GM19397 (cell line): Measurements from ENCODE around the gene STYX.
"Not testable (repeated sequence)": the region's sequence is repeated elsewhere in the genome, so short reads cannot be mapped to it uniquely, and the experiment has no call there.

Experiments
- ATAC-seq: cut with Tn5 transposase; IDR thresholded peaks from one replicate; pipeline ENCODE4 v1.9.1; 2021; ENCODE audit warnings: mild to moderate bottlenecking, moderate library complexity; ENCODE audit not compliant: unreplicated experiment

The STYX gene

GRCh38 chr14:52723514-52724359 is 6.2 kb upstream of the STYX start:
- no peak for ATAC-seq

GRCh38 chr14:52724360-52724644 is 5.7 kb upstream of the STYX start:
- no peak for ATAC-seq

GRCh38 chr14:52727509-52727908 is 2.5 kb upstream of the STYX start:
- not testable (repeated sequence) for ATAC-seq

GRCh38 chr14:52729035-52729434 is 931 bp upstream of the STYX start:
- not testable (repeated sequence) for ATAC-seq

GRCh38 chr14:52729585-52729924 is 411 bp upstream of the STYX start:
- no peak for ATAC-seq

GRCh38 chr14:52730709-52731111 is 744 bp downstream of the STYX start:
- ATAC-seq, result no peak

- no peak for ATAC-seq
These were observed 3.9 kb downstream of the STYX start for GRCh38 chr14:52733824-52734223.

- no peak for ATAC-seq
These were observed 6.0 kb downstream of the STYX start for GRCh38 chr14:52735921-52736489.

GRCh38 chr14:52738409-52738808 is 8.4 kb downstream of the STYX start:
- ATAC-seq, result no peak

- ATAC-seq, result no peak
These were observed 10.8 kb downstream of the STYX start for GRCh38 chr14:52740751-52741150.

- no peak for ATAC-seq
These were observed 11.9 kb downstream of the STYX start for GRCh38 chr14:52741865-52742264.

GRCh38 chr14:52748647-52749292 is 18.8 kb downstream of the STYX start:
- no peak for ATAC-seq

- no peak for ATAC-seq
These were observed 25.8 kb downstream of the STYX start for GRCh38 chr14:52755607-52756316.

GRCh38 chr14:52759145-52759544 is 29.2 kb downstream of the STYX start:
- ATAC-seq, result no peak

GRCh38 chr14:52762923-52763322 is 33.0 kb downstream of the STYX start:
- not testable (repeated sequence) for ATAC-seq

- ATAC-seq, result no peak
These were observed 37.3 kb downstream of the STYX start for GRCh38 chr14:52767058-52767833.

GRCh38 chr14:52769887-52770286 is 39.9 kb downstream of the STYX start:
- ATAC-seq, result no peak

GRCh38 chr14:52776816-52777215 is 46.9 kb downstream of the STYX start:
- ATAC-seq, result no peak

GRCh38 chr14:52778702-52779101 is 48.7 kb downstream of the STYX start:
- no peak for ATAC-seq

GRCh38 chr14:52780893-52781292 is 50.9 kb downstream of the STYX start:
- no peak for ATAC-seq

- no peak for ATAC-seq
These were observed 51.7 kb downstream of the STYX start for GRCh38 chr14:52781629-52782028.
